HepG2 (cell line): ENCODE results near the gene CNNM4. TPM values are rescaled to one million over a fixed set of nuclear protein-coding genes. Genes with fewer than 3 reads are reported as not detected.
A peak's percentile ranks its signal among the peaks of the same experiment; 100 is the strongest.

Experiments
- ADNP ChIP-seq: sonication (generic); formaldehyde crosslinking; IDR thresholded peaks from 2 replicates; pipeline ENCODE4 v1.4.0; 2020; ENCODE audit warnings: missing genetic modification reagents
- ATM ChIP-seq: fragments of 450-650 bp; IDR thresholded peaks from 2 replicates; pipeline ENCODE4 v1.7.1; 2017; ENCODE audit warnings: mild to moderate bottlenecking, borderline replicate concordance
- ATRX ChIP-seq: sonication (generic); formaldehyde crosslinking; IDR thresholded peaks from 2 replicates; pipeline ENCODE4 v1.4.0; 2020; ENCODE audit warnings: missing genetic modification reagents, borderline replicate concordance
- MAFG ChIP-seq: sonication (generic); formaldehyde crosslinking; IDR thresholded peaks from 2 replicates; pipeline ENCODE4 v1.5.1; 2020; ENCODE audit warnings: mild to moderate bottlenecking, missing genetic modification reagents
- MZF1 ChIP-seq: sonication (generic); formaldehyde crosslinking; IDR thresholded peaks from 2 replicates; pipeline ENCODE4 v1.8.1; 2023; ENCODE audit warnings: mild to moderate bottlenecking, missing genetic modification reagents, borderline replicate concordance
- NR2C2 ChIP-seq: sonication (generic); formaldehyde crosslinking; IDR thresholded peaks from 2 replicates; pipeline ENCODE4 v1.4.0; 2020; ENCODE audit warnings: missing genetic modification reagents, mild to moderate bottlenecking, moderate library complexity, borderline replicate concordance
- POLR2AphosphoS2 ChIP-seq: IDR thresholded peaks from 2 replicates; pipeline ENCODE4 v1.6.1; 2011; ENCODE audit warnings: low read depth, low read length, improper control_type of control experiment
- TCF7L2 ChIP-seq: IDR thresholded peaks from 2 replicates; pipeline ENCODE4 v1.6.1; 2011; ENCODE audit warnings: mild to moderate bottlenecking, low read depth, low read length, moderate library complexity
- ZFP62 ChIP-seq: sonication (generic); formaldehyde crosslinking; IDR thresholded peaks from 2 replicates; pipeline ENCODE4 v1.4.0; 2020; ENCODE audit warnings: missing genetic modification reagents
- ZNF33A ChIP-seq: sonication (generic); formaldehyde crosslinking; IDR thresholded peaks from 2 replicates; pipeline ENCODE4 v1.5.1; 2020; ENCODE audit warnings: missing genetic modification reagents, mild to moderate bottlenecking, moderate library complexity, borderline replicate concordance
- polyA plus RNA-seq, 8 experiments: library from polyadenylated mRNA; depleted of rRNA in 3 of 8; stranded (reverse) in 7 of 8; unstranded in 1 of 8; fragments of >200 nt; fragmentation: Illumina TruSeq in 4 of 8; extraction: Trizol in 4 of 8; gene quantifications; 2 replicates each; pipeline versions ENCODE4 v1.2.1 to v1.2.3, GENCODE V29; 2011 to 2016; ENCODE audit warnings: low read depth in 4 of 8, missing spikeins in 1 of 8, mixed read lengths in 1 of 8; ENCODE audit not compliant: insufficient read depth in 1 of 8
- total RNA-seq, 5 experiments: library from RNA; depleted of rRNA; stranded (reverse); fragments of >200 nt; fragmentation: Illumina TruSeq; extraction: Trizol; gene quantifications; 2 replicates each; pipeline ENCODE4 v1.2.3, GENCODE V29; 2016; ENCODE audit warnings: low read depth in 1 of 5
- TF ChIP-seq, protein P1 (sequence below): sonication (generic); formaldehyde crosslinking; IDR thresholded peaks from 2 replicates; pipeline ENCODE4 v1.9.0; 2021; ENCODE audit warnings: mild to moderate bottlenecking, missing genetic modification reagents
- TF ChIP-seq, protein P2 (sequence below): sonication (generic); formaldehyde crosslinking; conservative IDR thresholded peaks from 2 replicates; pipeline ENCODE4 v1.4.0; 2020; ENCODE audit warnings: missing genetic modification reagents
- TF ChIP-seq, protein P3 (sequence below): sonication (generic); formaldehyde crosslinking; IDR thresholded peaks from 2 replicates; pipeline ENCODE4 v1.5.0; 2020; ENCODE audit warnings: missing genetic modification reagents
- TF ChIP-seq, protein P4 (sequence below): sonication (generic); formaldehyde crosslinking; conservative IDR thresholded peaks from 2 replicates; pipeline ENCODE4 v1.8.1; 2023; ENCODE audit warnings: missing genetic modification reagents
- TF ChIP-seq, protein P5 (sequence below): sonication (generic); formaldehyde crosslinking; IDR thresholded peaks from 2 replicates; pipeline ENCODE4 v1.4.0; 2020; ENCODE audit warnings: missing genetic modification reagents, mild to moderate bottlenecking, borderline replicate concordance

The CNNM4 gene
- total and polyA plus RNA-seq, 2 of the 13 experiments (the other 11 are each of a cell fraction or from before 2014, with no cell fraction given), result 5.9 to 8.4 TPM

DNA sequence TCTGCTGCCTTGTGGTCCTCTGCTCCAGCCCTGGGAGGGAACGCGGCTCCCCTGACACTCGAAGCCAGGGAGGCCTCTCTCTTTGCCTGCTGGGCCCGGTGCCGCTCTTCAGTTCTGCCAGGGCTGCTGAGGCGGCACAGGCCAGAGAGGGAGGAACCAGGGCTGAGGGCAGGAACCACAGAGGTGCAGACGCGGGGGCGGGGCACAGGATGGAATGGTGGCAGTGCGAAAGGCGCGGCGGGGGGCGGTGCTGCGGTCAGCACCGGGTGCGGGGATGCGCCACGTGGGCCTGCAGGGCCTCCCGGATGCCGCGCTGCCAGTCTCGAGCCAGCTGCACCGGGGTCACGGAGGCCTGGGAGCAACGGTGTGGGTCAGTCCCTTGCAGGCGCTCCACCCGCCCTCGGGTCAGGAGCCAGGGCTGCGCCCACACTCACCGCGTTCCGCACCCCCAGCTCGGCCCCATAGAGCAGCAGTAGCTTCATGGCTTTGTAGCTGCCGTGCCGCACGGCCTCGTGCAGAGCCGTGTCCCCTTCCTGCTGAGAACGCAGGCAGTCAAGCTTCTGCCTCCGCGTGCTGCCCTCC lies 78.7 kb downstream of the CNNM4 start (continued):
- TF ChIP-seq, protein P1, sequence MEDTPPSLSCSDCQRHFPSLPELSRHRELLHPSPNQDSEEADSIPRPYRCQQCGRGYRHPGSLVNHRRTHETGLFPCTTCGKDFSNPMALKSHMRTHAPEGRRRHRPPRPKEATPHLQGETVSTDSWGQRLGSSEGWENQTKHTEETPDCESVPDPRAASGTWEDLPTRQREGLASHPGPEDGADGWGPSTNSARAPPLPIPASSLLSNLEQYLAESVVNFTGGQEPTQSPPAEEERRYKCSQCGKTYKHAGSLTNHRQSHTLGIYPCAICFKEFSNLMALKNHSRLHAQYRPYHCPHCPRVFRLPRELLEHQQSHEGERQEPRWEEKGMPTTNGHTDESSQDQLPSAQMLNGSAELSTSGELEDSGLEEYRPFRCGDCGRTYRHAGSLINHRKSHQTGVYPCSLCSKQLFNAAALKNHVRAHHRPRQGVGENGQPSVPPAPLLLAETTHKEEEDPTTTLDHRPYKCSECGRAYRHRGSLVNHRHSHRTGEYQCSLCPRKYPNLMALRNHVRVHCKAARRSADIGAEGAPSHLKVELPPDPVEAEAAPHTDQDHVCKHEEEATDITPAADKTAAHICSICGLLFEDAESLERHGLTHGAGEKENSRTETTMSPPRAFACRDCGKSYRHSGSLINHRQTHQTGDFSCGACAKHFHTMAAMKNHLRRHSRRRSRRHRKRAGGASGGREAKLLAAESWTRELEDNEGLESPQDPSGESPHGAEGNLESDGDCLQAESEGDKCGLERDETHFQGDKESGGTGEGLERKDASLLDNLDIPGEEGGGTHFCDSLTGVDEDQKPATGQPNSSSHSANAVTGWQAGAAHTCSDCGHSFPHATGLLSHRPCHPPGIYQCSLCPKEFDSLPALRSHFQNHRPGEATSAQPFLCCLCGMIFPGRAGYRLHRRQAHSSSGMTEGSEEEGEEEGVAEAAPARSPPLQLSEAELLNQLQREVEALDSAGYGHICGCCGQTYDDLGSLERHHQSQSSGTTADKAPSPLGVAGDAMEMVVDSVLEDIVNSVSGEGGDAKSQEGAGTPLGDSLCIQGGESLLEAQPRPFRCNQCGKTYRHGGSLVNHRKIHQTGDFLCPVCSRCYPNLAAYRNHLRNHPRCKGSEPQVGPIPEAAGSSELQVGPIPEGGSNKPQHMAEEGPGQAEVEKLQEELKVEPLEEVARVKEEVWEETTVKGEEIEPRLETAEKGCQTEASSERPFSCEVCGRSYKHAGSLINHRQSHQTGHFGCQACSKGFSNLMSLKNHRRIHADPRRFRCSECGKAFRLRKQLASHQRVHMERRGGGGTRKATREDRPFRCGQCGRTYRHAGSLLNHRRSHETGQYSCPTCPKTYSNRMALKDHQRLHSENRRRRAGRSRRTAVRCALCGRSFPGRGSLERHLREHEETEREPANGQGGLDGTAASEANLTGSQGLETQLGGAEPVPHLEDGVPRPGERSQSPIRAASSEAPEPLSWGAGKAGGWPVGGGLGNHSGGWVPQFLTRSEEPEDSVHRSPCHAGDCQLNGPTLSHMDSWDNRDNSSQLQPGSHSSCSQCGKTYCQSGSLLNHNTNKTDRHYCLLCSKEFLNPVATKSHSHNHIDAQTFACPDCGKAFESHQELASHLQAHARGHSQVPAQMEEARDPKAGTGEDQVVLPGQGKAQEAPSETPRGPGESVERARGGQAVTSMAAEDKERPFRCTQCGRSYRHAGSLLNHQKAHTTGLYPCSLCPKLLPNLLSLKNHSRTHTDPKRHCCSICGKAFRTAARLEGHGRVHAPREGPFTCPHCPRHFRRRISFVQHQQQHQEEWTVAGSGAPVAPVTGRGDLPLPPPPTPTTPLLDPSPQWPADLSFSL, result no peak
- TF ChIP-seq TCF7L2 (no peak), MZF1 (CRISPR knock-in tag) (no peak), ATRX (CRISPR knock-in tag) (no peak), MAFG (CRISPR knock-in tag) (no peak), ZNF33A (no peak), ATM (no peak), NR2C2 (CRISPR knock-in tag) (no peak), ADNP (CRISPR knock-in tag) (no peak), POLR2AphosphoS2 (peak; percentile 53; the same call in 1 of the 2 replicates), ZFP62 (no peak)
- TF ChIP-seq, protein P2, sequence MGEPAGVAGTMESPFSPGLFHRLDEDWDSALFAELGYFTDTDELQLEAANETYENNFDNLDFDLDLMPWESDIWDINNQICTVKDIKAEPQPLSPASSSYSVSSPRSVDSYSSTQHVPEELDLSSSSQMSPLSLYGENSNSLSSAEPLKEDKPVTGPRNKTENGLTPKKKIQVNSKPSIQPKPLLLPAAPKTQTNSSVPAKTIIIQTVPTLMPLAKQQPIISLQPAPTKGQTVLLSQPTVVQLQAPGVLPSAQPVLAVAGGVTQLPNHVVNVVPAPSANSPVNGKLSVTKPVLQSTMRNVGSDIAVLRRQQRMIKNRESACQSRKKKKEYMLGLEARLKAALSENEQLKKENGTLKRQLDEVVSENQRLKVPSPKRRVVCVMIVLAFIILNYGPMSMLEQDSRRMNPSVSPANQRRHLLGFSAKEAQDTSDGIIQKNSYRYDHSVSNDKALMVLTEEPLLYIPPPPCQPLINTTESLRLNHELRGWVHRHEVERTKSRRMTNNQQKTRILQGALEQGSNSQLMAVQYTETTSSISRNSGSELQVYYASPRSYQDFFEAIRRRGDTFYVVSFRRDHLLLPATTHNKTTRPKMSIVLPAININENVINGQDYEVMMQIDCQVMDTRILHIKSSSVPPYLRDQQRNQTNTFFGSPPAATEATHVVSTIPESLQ (CRISPR knock-in tag), result no peak
- TF ChIP-seq, protein P3, sequence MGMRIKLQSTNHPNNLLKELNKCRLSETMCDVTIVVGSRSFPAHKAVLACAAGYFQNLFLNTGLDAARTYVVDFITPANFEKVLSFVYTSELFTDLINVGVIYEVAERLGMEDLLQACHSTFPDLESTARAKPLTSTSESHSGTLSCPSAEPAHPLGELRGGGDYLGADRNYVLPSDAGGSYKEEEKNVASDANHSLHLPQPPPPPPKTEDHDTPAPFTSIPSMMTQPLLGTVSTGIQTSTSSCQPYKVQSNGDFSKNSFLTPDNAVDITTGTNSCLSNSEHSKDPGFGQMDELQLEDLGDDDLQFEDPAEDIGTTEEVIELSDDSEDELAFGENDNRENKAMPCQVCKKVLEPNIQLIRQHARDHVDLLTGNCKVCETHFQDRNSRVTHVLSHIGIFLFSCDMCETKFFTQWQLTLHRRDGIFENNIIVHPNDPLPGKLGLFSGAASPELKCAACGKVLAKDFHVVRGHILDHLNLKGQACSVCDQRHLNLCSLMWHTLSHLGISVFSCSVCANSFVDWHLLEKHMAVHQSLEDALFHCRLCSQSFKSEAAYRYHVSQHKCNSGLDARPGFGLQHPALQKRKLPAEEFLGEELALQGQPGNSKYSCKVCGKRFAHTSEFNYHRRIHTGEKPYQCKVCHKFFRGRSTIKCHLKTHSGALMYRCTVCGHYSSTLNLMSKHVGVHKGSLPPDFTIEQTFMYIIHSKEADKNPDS (CRISPR knock-in tag), result no peak
- TF ChIP-seq, protein P4, sequence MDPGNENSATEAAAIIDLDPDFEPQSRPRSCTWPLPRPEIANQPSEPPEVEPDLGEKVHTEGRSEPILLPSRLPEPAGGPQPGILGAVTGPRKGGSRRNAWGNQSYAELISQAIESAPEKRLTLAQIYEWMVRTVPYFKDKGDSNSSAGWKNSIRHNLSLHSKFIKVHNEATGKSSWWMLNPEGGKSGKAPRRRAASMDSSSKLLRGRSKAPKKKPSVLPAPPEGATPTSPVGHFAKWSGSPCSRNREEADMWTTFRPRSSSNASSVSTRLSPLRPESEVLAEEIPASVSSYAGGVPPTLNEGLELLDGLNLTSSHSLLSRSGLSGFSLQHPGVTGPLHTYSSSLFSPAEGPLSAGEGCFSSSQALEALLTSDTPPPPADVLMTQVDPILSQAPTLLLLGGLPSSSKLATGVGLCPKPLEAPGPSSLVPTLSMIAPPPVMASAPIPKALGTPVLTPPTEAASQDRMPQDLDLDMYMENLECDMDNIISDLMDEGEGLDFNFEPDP (CRISPR knock-in tag), result 0 out of 2 replicates have a peak, but pooled peaks have one; percentile 38
- TF ChIP-seq, protein P5, sequence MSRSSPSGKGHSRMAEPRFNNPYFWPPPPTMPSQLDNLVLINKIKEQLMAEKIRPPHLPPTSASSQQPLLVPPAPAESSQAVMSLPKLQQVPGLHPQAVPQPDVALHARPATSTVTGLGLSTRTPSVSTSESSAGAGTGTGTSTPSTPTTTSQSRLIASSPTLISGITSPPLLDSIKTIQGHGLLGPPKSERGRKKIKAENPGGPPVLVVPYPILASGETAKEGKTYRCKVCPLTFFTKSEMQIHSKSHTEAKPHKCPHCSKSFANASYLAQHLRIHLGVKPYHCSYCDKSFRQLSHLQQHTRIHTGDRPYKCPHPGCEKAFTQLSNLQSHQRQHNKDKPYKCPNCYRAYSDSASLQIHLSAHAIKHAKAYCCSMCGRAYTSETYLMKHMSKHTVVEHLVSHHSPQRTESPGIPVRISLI (CRISPR knock-in tag), result no peak
